Right atrium auricular region (tissue), 2 donors: Measurements from ENCODE around the gene MAEA. TPM values are rescaled to one million over a fixed set of nuclear protein-coding genes. Genes with fewer than 3 reads are reported as not detected.

Experiments used
- DNase-seq: peaks from one replicate; pipeline ENCODE4 v3.0.0-alpha.2; 2019; ENCODE audit warnings: low spot score
- H3K27ac ChIP-seq, 2 donors: fragments of 200-600 bp; sonication (generic); 1 replicate in 1 of 2; 2 replicates in 1 of 2; pipeline ENCODE4 v1.5.1; 2016 to 2019
- H3K27me3 ChIP-seq, 2 donors: fragments of 200-600 bp; sonication (generic); one replicate each; pipeline versions ENCODE4 v1.5.1 to v1.6.0; 2017 to 2019
- H3K36me3 ChIP-seq: fragments of 200-600 bp; sonication (generic); one replicate; pipeline ENCODE4 v1.5.1; 2016
- H3K4me1 ChIP-seq, 2 donors: fragments of 200-600 bp; sonication (generic); one replicate each; pipeline versions ENCODE4 v1.5.1 to v1.6.0; 2017 to 2019
- H3K4me3 ChIP-seq, 2 donors: fragments of 200-600 bp; sonication (generic); 1 replicate in 1 of 2; 2 replicates in 1 of 2; pipeline ENCODE4 v1.5.1; 2017 to 2019; ENCODE audit warnings: mild to moderate bottlenecking in 1 of 2, moderate library complexity in 1 of 2
- H3K9me3 ChIP-seq, 2 donors: fragments of 200-600 bp; sonication (generic); one replicate each; pipeline ENCODE4 v1.5.1; 2019
- CTCF ChIP-seq, 2 donors: fragments of 200-600 bp; sonication (generic); IDR thresholded peaks; one replicate each; pipeline ENCODE4 v1.5.1; 2019; ENCODE audit warnings: antibody characterized with exemption in 2 of 2
- total RNA-seq, 2 donors: library from RNA; depleted of rRNA; stranded (reverse); fragments of >200 nt; gene quantifications; one replicate each; pipeline ENCODE4 v1.1.0, GENCODE V29; 2016

Gene MAEA
- total RNA-seq, 2 donors from 2014 or later: 46.0 to 51.7 TPM

DNA sequence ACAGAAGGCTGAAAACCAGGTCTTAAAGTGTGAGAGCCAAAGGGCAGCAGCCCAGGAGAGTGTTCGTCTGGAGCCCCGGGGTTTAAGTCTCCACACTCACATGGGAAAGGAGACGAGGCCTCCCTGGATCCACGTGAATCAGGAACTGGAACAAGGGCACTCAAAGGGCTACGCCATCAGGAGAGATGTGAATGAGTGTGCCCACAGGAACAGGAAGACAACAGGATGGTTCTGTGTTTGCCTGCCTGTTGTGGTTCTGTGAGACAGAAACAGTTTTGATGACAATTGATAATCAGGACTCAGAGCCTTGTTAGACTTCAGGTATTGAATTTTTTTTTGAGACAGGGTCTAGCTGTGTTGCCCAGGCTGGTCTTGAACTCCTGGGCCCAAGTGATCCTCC is 35.9 kb upstream of the MAEA start:
- H3K27ac ChIP-seq: no peak overlapping the region
- no peaks in the 10 kb centered on the region for H3K27me3 ChIP-seq
- H3K9me3 ChIP-seq: no peaks in the 10 kb centered on the region
- H3K4me1 ChIP-seq: peaks cover 0 to 19% of the 10 kb centered on the region in 2 donors
- H3K4me3 ChIP-seq: no peak overlapping the region
- DNase-seq: no peak
- no peak for TF ChIP-seq CTCF (IDR thresholded peaks at IDR 0.05)
- no peaks in the 10 kb centered on the region for H3K36me3 ChIP-seq

- TF ChIP-seq CTCF (IDR thresholded peaks at IDR 0.05): no peak
- no peak for DNase-seq
- H3K9me3 ChIP-seq: no peaks in the 10 kb centered on the region
- H3K4me3 ChIP-seq: no peak overlapping the region
- no peaks in the 10 kb centered on the region for H3K27me3 ChIP-seq
- H3K4me1 ChIP-seq: peaks cover 0 to 13% of the 10 kb centered on the region in 2 donors
- no peak overlapping the region for H3K27ac ChIP-seq
- H3K36me3 ChIP-seq: no peaks in the 10 kb centered on the region
Observed at GRCh38 chr4:1255151-1255550, 34.5 kb upstream of the MAEA start.

DNA sequence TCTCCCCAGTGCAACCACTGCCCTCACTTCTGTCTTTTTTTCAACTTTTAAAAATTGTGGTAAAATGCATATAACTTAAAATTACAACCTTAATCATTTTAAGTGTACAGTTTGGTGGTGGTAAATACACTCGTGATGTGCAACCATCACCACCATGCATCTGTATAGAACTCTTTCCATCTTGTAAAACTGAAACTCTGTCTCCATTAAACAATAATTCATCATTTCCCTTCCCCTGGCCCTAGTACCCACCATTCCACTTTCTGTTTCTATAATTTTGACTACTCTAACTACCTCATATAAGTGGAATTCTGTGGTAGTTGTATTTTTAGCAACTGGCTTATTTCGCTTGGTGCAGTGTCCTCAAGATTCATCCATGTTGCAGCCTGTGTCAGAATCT is 34.0 kb upstream of the MAEA start:
- no peak for TF ChIP-seq CTCF (IDR thresholded peaks at IDR 0.05)
- H3K27ac ChIP-seq: no peak overlapping the region

DNA sequence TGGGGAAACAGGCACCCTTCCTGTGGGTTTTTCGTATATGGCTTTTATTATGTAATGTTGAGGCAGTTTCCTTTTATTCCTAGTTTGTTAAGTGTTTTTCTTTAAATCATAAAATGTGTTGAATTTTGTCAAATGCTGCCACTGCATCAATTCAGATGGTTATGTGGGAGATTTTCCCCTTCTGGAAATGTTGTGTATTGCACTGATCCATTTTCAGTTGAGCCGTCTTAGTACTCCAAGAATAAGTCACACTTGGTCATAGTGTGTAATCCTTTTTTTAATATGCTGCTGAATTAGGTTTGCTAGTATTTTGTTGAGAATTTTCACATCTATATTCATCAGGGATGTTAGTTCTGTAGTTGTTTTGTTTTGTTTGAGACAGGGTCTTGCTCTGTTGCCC is 31.2 kb upstream of the MAEA start:
- no peak overlapping the region for H3K4me3 ChIP-seq
- DNase-seq: no peak
- H3K27me3 ChIP-seq: no peaks in the 10 kb centered on the region
- H3K9me3 ChIP-seq: no peaks in the 10 kb centered on the region
- H3K4me1 ChIP-seq: no peaks in the 10 kb centered on the region
- no peak for TF ChIP-seq CTCF (IDR thresholded peaks at IDR 0.05)
- H3K27ac ChIP-seq: no peak overlapping the region
- H3K36me3 ChIP-seq: no peaks in the 10 kb centered on the region

More for the DNA sequence above, 34.0 kb upstream of the MAEA start:
- Histone ChIP-seq H3K9me3 (no peaks in the 10 kb centered on the region), H3K27me3 (no peaks in the 10 kb centered on the region), H3K36me3 (no peaks in the 10 kb centered on the region), H3K4me3 (no peak overlapping the region), H3K4me1 (peaks cover 0 to 7% of the 10 kb centered on the region in 2 donors)
- DNase-seq: no peak

- no peak for DNase-seq
- no peak overlapping the region for H3K27ac ChIP-seq
- H3K36me3 ChIP-seq: no peaks in the 10 kb centered on the region
- H3K27me3 ChIP-seq: no peaks in the 10 kb centered on the region
- H3K4me1 ChIP-seq: no peaks in the 10 kb centered on the region
- H3K4me3 ChIP-seq: no peak overlapping the region
- H3K9me3 ChIP-seq: no peaks in the 10 kb centered on the region
- TF ChIP-seq CTCF (IDR thresholded peaks at IDR 0.05): no peak
Observed at GRCh38 chr4:1259966-1260365, 29.7 kb upstream of the MAEA start.

DNA sequence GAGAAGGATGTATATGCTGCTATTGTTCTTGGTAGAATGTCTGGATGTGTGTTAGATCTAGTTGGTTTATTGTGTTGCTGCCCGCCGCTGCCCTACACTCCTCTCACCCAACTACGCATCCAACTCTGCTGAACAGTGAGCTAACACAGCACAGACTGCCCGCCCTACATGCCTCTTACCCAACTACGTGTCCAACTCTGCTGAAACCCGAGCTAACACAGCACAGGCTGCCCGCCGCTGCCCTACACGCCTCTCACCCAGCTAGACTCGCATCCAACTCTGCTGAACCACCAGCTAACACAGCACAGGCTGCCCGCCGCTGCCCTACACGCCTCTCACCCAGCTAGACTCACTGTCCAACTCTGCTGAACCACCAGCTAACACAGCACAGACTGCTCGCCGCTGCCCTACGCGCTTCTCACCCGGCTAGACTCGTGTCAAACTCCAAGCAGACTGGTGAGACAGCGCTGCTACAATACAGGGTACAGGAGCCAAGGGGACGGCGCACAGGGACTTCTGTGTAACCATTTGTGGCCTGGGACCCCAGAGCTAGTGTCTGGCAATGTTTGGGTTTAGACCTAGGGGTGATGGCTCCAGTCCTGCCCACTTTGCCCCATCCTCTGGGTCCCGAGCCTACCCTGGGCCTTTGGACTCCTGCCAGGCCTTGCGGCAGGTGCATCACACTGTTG is 29.1 kb upstream of the MAEA start:
- Histone ChIP-seq H3K27me3 (no peaks in the 10 kb centered on the region), H3K4me3 (no peak overlapping the region), H3K9me3 (no peaks in the 10 kb centered on the region), H3K27ac (no peak overlapping the region), H3K4me1 (no peaks in the 10 kb centered on the region), H3K36me3 (no peaks in the 10 kb centered on the region)
- no peak for DNase-seq
- no peak for TF ChIP-seq CTCF (IDR thresholded peaks at IDR 0.05)
